ENCODE results near the gene SERBP1. TPM values are rescaled to one million over a fixed set of nuclear protein-coding genes. Genes with fewer than 3 reads are reported as not detected.

SERBP1 gene
- total RNA-seq, 6 experiments from 2014 or later: 192 to 263 (median 242) TPM

GRCh38 chr1:67469431-67469830, 39.2 kb upstream of the SERBP1 start:
- Mint-ChIP-seq H3K4me3 (no peak overlapping the region), H3K36me3 (ENCODE audit: low read depth) (no peaks in the 10 kb centered on the region), H3K27ac (no peak overlapping the region), H3K4me1 (ENCODE audit: low read depth) (peaks cover 12% of the 10 kb centered on the region), H3K9me3 (no peaks in the 10 kb centered on the region), H3K27me3 (ENCODE audit: insufficient read depth) (peaks cover 11% of the 10 kb centered on the region)
- DNase-seq: no peak
- TF ChIP-seq, protein P1, sequence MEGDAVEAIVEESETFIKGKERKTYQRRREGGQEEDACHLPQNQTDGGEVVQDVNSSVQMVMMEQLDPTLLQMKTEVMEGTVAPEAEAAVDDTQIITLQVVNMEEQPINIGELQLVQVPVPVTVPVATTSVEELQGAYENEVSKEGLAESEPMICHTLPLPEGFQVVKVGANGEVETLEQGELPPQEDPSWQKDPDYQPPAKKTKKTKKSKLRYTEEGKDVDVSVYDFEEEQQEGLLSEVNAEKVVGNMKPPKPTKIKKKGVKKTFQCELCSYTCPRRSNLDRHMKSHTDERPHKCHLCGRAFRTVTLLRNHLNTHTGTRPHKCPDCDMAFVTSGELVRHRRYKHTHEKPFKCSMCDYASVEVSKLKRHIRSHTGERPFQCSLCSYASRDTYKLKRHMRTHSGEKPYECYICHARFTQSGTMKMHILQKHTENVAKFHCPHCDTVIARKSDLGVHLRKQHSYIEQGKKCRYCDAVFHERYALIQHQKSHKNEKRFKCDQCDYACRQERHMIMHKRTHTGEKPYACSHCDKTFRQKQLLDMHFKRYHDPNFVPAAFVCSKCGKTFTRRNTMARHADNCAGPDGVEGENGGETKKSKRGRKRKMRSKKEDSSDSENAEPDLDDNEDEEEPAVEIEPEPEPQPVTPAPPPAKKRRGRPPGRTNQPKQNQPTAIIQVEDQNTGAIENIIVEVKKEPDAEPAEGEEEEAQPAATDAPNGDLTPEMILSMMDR (IDR thresholded peaks at IDR 0.05): no peak

- TF ChIP-seq, protein P1 (IDR thresholded peaks at IDR 0.05): no peak
- peaks cover 16% of the 10 kb centered on the region for H3K27me3 Mint-ChIP-seq (ENCODE audit: insufficient read depth)
- DNase-seq: peak; percentile 32
- no peaks in the 10 kb centered on the region for H3K36me3 Mint-ChIP-seq (ENCODE audit: low read depth)
- H3K4me3 Mint-ChIP-seq: no peak overlapping the region
- peak overlapping the region; percentile 40; the same call in 1 of the 2 replicates for H3K27ac Mint-ChIP-seq
- no peaks in the 10 kb centered on the region for H3K9me3 Mint-ChIP-seq
- peaks cover 12% of the 10 kb centered on the region for H3K4me1 Mint-ChIP-seq (ENCODE audit: low read depth)
These were observed 38.0 kb upstream of the SERBP1 start for GRCh38 chr1:67468066-67468718.

- TF ChIP-seq, protein P1 (IDR thresholded peaks at IDR 0.05): no peak
- DNase-seq: no peak
- Mint-ChIP-seq H3K4me3 (no peak overlapping the region), H3K9me3 (no peaks in the 10 kb centered on the region), H3K4me1 (ENCODE audit: low read depth) (peaks cover 12% of the 10 kb centered on the region), H3K27ac (no peak overlapping the region), H3K27me3 (ENCODE audit: insufficient read depth) (peaks cover 18% of the 10 kb centered on the region), H3K36me3 (ENCODE audit: low read depth) (no peaks in the 10 kb centered on the region)
These were observed 35.2 kb upstream of the SERBP1 start for GRCh38 chr1:67465375-67465774.

DNA sequence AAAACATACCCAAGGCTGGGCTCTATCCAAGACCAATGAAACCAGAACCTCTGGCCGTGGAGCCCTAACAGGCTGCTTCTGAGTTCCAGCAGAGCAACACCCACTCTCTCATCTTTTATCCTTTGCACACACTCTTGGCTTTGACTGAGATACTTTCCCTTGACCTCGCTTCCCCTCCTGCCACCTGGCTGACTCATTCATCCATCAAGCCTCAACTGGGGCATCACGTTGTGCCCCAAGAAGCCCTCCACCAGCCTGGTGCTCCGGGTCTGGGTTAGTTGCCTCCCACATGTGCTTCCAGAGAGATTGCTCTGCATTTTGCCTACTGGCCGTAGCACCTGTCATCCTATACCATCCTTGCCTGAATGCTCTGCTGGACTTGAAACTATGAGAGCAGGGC, 34.5 kb upstream of the SERBP1 start:
- no peaks in the 10 kb centered on the region for H3K9me3 Mint-ChIP-seq
- H3K36me3 Mint-ChIP-seq (ENCODE audit: low read depth): no peaks in the 10 kb centered on the region
- no peak overlapping the region for H3K4me3 Mint-ChIP-seq
- peaks cover 21% of the 10 kb centered on the region for H3K27me3 Mint-ChIP-seq (ENCODE audit: insufficient read depth)
- TF ChIP-seq, protein P1 (IDR thresholded peaks at IDR 0.05): no peak
- DNase-seq: no peak
- H3K27ac Mint-ChIP-seq: no peak overlapping the region
- peaks cover 12% of the 10 kb centered on the region for H3K4me1 Mint-ChIP-seq (ENCODE audit: low read depth)

GRCh38 chr1:67464058-67464457, 33.9 kb upstream of the SERBP1 start:
- no peaks in the 10 kb centered on the region for H3K36me3 Mint-ChIP-seq (ENCODE audit: low read depth)
- H3K4me3 Mint-ChIP-seq: no peak overlapping the region
- no peak for DNase-seq
- TF ChIP-seq, protein P1 (IDR thresholded peaks at IDR 0.05): no peak
- no peaks in the 10 kb centered on the region for H3K9me3 Mint-ChIP-seq
- H3K4me1 Mint-ChIP-seq (ENCODE audit: low read depth): peaks cover 12% of the 10 kb centered on the region
- H3K27ac Mint-ChIP-seq: no peak overlapping the region
- H3K27me3 Mint-ChIP-seq (ENCODE audit: insufficient read depth): peaks cover 21% of the 10 kb centered on the region
